Right atrium auricular region (tissue), 2 donors: Measurements from ENCODE around the gene KRT7. TPM values are rescaled to one million over a fixed set of nuclear protein-coding genes. Genes with fewer than 3 reads are reported as not detected.

Experiments used
- DNase-seq: peaks from one replicate; pipeline ENCODE4 v3.0.0-alpha.2; 2019; ENCODE audit warnings: low spot score
- H3K27ac ChIP-seq, 2 donors: fragments of 200-600 bp; sonication (generic); 1 replicate in 1 of 2; 2 replicates in 1 of 2; pipeline ENCODE4 v1.5.1; 2016 to 2019
- H3K27me3 ChIP-seq, 2 donors: fragments of 200-600 bp; sonication (generic); one replicate each; pipeline versions ENCODE4 v1.5.1 to v1.6.0; 2017 to 2019
- H3K36me3 ChIP-seq: fragments of 200-600 bp; sonication (generic); one replicate; pipeline ENCODE4 v1.5.1; 2016
- H3K4me1 ChIP-seq, 2 donors: fragments of 200-600 bp; sonication (generic); one replicate each; pipeline versions ENCODE4 v1.5.1 to v1.6.0; 2017 to 2019
- H3K4me3 ChIP-seq, 2 donors: fragments of 200-600 bp; sonication (generic); 1 replicate in 1 of 2; 2 replicates in 1 of 2; pipeline ENCODE4 v1.5.1; 2017 to 2019; ENCODE audit warnings: mild to moderate bottlenecking in 1 of 2, moderate library complexity in 1 of 2
- H3K9me3 ChIP-seq, 2 donors: fragments of 200-600 bp; sonication (generic); one replicate each; pipeline ENCODE4 v1.5.1; 2019
- total RNA-seq, 2 donors: library from RNA; depleted of rRNA; stranded (reverse); fragments of >200 nt; gene quantifications; one replicate each; pipeline ENCODE4 v1.1.0, GENCODE V29; 2016
- TF ChIP-seq, protein P1 (sequence below), 2 donors: fragments of 200-600 bp; sonication (generic); IDR thresholded peaks; one replicate each; pipeline ENCODE4 v1.5.1; 2019; ENCODE audit warnings: antibody characterized with exemption in 2 of 2

KRT7 gene
- total RNA-seq, 2 donors from 2014 or later = 14.7 to 58.4 TPM

- TF ChIP-seq, protein P1, sequence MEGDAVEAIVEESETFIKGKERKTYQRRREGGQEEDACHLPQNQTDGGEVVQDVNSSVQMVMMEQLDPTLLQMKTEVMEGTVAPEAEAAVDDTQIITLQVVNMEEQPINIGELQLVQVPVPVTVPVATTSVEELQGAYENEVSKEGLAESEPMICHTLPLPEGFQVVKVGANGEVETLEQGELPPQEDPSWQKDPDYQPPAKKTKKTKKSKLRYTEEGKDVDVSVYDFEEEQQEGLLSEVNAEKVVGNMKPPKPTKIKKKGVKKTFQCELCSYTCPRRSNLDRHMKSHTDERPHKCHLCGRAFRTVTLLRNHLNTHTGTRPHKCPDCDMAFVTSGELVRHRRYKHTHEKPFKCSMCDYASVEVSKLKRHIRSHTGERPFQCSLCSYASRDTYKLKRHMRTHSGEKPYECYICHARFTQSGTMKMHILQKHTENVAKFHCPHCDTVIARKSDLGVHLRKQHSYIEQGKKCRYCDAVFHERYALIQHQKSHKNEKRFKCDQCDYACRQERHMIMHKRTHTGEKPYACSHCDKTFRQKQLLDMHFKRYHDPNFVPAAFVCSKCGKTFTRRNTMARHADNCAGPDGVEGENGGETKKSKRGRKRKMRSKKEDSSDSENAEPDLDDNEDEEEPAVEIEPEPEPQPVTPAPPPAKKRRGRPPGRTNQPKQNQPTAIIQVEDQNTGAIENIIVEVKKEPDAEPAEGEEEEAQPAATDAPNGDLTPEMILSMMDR (IDR thresholded peaks at IDR 0.05) = no peak
- H3K4me3 ChIP-seq = no peak overlapping the region
- H3K36me3 ChIP-seq = no peaks in the 10 kb centered on the region
- H3K27me3 ChIP-seq = no peaks in the 10 kb centered on the region
- H3K4me1 ChIP-seq = no peaks in the 10 kb centered on the region
- no peak overlapping the region for H3K27ac ChIP-seq
- no peaks in the 10 kb centered on the region for H3K9me3 ChIP-seq
- no peak for DNase-seq
Observed at GRCh38 chr12:52222692-52223091, 10.4 kb upstream of the KRT7 start.

DNA sequence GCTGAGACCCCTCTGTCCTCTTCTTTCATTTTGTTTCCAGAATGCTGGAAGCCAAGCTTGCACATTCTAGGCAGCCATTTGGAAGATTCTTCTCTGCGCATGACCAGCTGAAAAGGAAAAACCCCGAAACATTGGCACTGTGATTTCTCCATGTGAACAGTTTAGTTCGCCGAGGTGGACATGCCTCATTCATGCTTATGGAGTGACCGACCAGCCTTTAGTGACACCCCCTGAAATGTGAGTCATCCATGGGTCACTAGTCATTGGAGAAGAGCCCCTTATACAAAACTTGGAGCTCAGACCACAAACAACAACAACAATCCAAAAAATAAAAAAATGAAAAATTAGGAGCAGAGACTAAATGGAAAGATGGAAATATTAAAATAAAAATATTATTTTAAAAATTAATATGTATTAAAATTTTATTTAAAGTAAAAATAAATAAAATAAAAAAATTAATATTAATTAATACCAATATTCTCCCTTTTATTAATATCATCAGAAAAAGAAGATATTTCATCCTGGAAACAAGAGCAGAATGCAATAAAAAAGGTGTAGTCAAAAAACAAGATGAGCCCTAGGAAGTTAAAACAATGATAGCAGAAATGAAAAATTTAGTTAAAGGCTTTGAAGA, 9.5 kb upstream of the KRT7 start:
- Histone ChIP-seq H3K4me3 (no peak overlapping the region), H3K36me3 (no peaks in the 10 kb centered on the region), H3K27ac (no peak overlapping the region), H3K27me3 (no peaks in the 10 kb centered on the region), H3K4me1 (no peaks in the 10 kb centered on the region), H3K9me3 (no peaks in the 10 kb centered on the region)
- TF ChIP-seq, protein P1 (IDR thresholded peaks at IDR 0.05) = no peak
- no peak for DNase-seq

DNA sequence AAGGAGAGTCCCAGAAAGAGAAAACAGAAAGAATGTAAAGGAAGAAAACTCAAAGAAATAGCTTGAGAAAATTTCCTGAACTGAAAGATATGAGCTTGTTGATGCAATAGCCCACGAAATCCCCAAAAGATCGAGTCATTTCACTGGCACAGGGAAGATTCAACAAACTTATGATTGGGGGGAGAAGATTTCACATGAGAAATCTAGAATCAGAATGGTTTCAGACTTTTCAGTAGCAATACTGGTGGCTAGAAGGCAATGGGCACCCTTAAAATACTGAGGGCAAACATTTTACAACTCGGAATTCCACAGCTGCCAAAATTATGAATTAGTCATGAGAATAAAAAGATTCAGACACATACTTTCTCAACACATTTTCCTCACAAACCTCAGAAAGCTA, 8.9 kb upstream of the KRT7 start:
- no peaks in the 10 kb centered on the region for H3K9me3 ChIP-seq
- no peaks in the 10 kb centered on the region for H3K36me3 ChIP-seq
- no peaks in the 10 kb centered on the region for H3K4me1 ChIP-seq
- H3K27me3 ChIP-seq = no peaks in the 10 kb centered on the region
- no peak for DNase-seq
- H3K4me3 ChIP-seq = no peak overlapping the region
- TF ChIP-seq, protein P1 (IDR thresholded peaks at IDR 0.05) = no peak
- no peak overlapping the region for H3K27ac ChIP-seq

DNA sequence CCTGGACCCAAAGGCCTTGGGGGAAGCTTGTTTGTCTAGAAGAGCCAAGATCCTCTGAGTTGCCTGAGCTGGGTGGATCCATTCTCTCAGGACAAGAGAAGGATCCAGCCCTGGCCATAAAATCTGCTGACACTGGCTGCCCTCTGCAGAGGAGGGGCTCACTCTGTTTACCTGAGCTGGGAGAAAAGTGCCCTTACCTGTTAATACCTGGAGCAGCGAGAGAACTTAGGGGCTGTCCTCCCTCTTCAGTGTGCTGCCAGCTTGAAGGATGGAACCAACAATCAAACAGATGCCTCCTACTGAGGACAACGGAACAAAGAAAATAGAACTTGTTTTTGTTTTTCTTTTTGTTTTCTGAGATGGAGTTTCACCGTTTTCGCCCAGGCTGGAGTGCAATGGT, 7.3 kb upstream of the KRT7 start:
- H3K27ac ChIP-seq = no peak overlapping the region
- no peak overlapping the region for H3K4me3 ChIP-seq
- TF ChIP-seq, protein P1 (IDR thresholded peaks at IDR 0.05) = no peak
- H3K9me3 ChIP-seq = no peaks in the 10 kb centered on the region
- H3K27me3 ChIP-seq = no peaks in the 10 kb centered on the region
- DNase-seq = no peak
- H3K4me1 ChIP-seq = peaks cover 0 to 4% of the 10 kb centered on the region in 2 donors
- no peaks in the 10 kb centered on the region for H3K36me3 ChIP-seq

DNA sequence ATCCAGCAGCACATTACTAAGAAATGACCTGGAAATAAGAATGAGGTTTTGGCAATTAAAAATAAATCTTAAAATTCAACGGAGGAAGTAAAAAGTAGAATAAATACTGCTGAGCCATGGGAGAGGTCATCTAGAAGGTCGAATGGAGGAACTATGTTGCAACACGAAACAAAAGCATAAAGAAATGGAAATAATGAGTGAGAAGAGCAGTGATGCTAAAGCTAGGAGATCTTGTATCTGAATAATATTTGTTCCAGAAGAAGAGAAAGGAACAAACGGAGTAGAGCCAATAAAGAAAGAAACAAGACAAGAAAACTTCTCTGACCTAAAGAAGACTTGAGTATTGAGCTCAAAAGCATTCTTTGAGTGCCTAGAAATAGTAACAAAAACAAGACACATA, 6.6 kb upstream of the KRT7 start:
- no peak for DNase-seq

More for the DNA sequence above, 6.6 kb upstream of the KRT7 start:
- Histone ChIP-seq H3K9me3 (no peaks in the 10 kb centered on the region), H3K27me3 (no peaks in the 10 kb centered on the region), H3K4me3 (no peak overlapping the region), H3K27ac (no peak overlapping the region), H3K36me3 (no peaks in the 10 kb centered on the region), H3K4me1 (peaks cover 0 to 11% of the 10 kb centered on the region in 2 donors)
- TF ChIP-seq, protein P1 (IDR thresholded peaks at IDR 0.05) = no peak
